Measurements from ENCODE around the gene CHADL.
"Not testable (repeated sequence)": the region's sequence is repeated elsewhere in the genome, so short reads cannot be mapped to it uniquely, and the experiment has no call there.

Gene CHADL

DNA sequence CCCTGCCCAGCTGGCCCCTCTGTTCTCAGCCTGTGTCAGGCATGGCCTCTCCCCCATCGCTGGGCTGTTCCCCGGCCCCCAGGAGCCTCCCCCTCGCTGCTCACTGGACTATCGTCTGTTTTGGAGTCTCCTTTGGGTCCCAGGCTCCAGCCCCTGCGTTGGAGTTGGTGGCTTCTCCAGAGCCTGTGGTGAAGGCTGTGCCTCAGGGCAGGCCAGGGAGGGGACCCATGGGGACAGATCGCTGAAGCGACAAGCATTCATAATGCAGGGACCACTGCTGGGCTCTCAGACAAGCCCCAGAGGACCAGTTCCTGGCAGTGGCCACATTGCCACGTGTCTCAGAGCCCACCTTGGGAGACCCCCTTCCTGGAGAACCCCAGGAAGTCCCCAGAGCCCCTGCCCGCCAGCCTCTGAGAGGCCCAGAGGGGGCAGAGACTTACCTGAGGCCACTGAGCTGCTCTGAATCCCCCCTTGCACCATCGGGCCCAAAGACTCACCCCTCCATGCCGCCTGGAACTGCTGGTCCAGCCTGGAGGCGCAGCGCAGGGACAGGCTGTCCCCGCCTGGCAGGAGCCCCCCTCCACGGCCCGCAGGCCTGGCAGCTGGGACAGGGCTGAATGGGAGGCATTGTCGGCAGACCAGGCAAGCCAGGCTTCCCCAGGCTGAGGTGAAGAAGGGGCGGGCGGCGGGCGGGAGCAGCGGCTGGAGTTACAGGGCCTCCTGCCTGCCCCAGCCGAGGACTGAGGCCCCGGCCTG, at the start of gene CHADL:
Gene CHADL (minus strand): TSS at position 555 of the 756 bp plus-strand sequence. CDS start 50 bp downstream, at position 505.
- no peak for DNase-seq (ENCODE audit: low read depth, low spot score)

- no peak for DNase-seq (ENCODE audit: low read depth, low spot score)
Measured at GRCh38 chr22:41289671-41290070, 48.9 kb upstream of the CHADL start.

DNA sequence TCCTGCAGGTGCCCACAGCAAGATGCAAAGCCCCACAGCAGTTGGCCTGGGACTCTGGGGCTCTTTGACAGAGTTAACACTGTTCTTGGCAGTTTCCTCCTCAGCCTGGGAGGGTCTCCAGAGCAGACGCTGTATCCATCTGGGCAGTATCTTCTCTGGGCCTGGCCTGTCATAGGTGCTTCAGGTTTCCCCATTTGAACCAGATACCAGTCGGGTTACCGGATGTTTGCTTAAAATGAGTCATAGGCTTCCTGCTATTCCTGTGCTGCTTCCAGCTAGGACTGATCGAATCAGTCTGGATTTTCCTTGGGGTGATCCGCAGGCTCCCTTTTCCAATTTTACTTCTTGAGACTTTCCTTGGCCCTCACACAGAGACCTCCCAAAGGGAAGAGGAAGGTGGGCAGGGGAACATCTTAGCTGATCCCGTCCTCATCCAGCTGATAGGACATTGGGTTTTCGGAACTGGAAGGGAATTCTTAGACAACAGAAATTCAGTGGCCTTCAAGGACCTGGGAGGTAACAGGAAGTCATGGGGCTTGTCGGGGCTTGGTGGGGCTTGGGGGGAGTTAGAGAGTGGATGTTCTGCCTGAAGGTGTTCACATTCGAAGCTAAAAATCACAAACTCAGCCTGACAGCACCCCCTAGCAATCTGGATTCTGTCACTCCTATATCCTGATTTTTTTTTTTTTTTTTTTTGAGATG, 47.7 kb upstream of the CHADL start:
- DNase-seq (ENCODE audit: low read depth, low spot score) = no peak

GRCh38 chr22:41286639-41287091, 45.9 kb upstream of the CHADL start:
- DNase-seq (ENCODE audit: low read depth, low spot score) = no peak

- peak; percentile 97 for DNase-seq (ENCODE audit: low read depth, low spot score)
Measured at GRCh38 chr22:41285820-41286638, 45.3 kb upstream of the CHADL start, which contains the start of gene RANGAP1. Gene RANGAP1 (minus strand): TSS chr22:41286187. CDS start chr22:41281044, 5,143 bp downstream.

- no peak for DNase-seq (ENCODE audit: low read depth, low spot score)
Measured at GRCh38 chr22:41285441-41285819, 44.7 kb upstream of the CHADL start.

DNA sequence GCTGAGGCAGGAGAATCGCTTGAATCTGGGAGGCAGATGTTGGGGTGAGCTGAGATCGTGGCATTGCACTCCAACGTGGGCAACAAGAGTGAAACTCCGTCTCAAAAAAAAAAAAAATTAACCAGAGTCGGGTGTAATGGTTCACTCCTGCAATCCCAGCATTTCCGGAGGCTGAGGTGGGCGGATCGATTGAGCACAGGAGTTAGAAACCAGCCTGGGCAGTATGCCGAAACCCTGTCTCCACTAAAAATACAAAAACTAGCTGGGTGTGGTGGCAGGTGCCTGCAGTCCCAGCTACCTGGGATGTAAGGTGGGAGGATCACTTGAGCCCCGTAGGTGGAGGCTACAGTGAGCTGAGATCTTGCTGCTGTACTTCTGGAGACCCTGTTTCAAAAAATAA, 43.7 kb upstream of the CHADL start:
- no peak for DNase-seq (ENCODE audit: low read depth, low spot score)

DNA sequence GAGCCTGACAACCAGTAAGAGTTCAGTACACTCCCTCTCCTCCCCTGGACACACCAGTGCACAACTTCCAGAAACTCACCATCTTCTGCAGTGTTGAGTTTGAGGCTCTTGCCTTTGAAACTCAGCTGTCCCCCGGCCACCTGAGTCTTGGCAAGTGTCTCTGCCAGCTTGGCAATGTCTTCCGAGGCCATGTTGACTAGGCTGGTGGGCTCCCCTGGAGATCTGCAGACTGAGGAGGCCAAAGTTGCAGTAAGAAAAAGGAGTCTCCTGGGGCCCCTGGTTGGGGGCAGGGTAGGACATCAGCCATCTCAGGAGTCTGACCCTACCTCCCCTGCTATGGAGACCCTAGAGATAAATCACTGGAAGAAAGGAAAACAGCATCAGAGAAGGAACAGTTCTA, 40.1 kb upstream of the CHADL start:
- DNase-seq (ENCODE audit: low read depth, low spot score) = no peak

DNA sequence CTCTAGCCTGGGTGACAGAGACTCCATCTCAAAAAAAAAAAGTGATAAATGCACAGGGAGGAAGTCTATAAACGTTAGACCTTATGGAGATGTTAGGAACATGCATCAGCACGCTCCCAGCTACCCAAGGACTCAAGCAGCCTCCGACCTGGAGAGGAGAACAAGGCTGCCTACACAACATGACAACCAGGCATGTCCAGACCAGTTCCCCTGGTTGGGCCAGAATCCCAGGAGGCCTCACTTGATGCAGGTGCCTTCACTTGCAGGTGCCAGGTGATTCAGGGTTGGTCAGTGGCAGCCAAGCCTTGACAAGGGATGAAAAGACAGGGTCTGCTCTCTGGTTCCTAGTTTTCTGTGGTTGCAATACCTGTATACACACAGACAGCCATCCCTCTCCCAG, 39.3 kb upstream of the CHADL start:
- DNase-seq (ENCODE audit: low read depth, low spot score) = no peak

DNA sequence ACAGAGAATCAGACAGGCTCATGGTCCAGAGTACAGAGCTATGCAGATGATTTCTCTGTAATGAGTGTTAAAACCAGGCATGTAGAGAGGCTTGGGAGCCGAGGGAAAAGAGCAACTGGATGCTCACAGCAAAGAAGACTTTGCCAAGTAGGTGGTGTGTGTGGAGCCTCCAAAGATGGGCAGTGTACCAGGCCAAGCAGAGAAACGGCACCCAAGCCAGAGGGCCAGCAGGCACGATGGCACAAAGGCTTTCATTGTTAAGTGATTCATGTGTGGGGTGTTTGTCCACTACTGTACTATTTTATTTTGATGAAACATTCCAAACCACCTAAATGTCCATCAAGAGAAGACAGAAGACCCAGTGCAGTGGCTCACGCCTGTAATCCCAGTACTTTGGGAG, 34.1 kb upstream of the CHADL start:
- DNase-seq (ENCODE audit: low read depth, low spot score) = no peak

DNA sequence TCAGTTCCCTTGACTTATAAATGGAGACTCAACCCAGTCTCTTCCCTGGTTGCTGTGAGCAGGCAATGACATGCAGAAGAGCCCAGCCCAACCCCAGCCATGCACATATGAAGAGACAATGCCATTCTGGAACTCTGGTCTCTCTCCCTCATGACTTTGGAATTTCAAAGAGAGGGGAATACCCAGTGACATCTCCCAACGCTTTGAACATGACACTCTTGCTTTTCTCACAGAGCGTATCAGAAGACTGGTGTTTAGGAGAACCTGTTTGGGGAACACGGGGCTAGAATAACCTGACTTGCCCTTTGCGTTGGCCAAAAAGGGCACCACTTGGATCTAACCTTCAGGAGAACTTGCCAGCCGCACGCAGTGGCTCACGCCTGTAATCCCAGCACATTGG, 32.4 kb upstream of the CHADL start:
- DNase-seq (ENCODE audit: low read depth, low spot score) = no peak

GRCh38 chr22:41271787-41272186, 31.1 kb upstream of the CHADL start:
- DNase-seq (ENCODE audit: low read depth, low spot score) = no peak

GRCh38 chr22:41267958-41268357, 27.2 kb upstream of the CHADL start:
- DNase-seq (ENCODE audit: low read depth, low spot score) = no peak

DNA sequence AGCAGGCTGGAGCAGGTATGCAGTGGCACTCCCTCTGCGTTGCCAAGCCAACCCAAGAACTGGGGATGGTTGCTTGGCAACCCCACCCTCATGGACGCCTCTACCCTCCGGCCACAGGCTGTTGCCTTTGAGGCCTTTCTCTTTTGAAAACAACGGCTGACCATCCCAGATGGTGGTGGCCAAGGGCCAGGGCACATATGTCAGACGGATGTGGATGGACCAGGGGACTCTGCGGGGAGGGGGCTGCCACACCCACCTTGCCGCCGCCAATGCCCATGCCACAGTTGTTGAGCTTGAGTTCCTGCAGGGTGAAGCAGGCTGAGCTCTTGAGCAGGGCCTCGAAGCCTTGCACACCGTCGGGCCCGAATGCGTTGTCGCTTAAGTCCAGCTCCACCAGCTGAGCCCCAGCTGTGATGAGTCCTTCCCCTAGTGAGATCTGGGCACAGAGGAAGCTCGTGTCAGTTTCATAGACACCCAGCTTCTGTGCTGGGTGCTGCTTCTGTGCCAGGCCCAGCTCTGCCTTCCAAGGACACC, 23.7 kb upstream of the CHADL start:
- no peak for DNase-seq (ENCODE audit: low read depth, low spot score)

- no peak for DNase-seq (ENCODE audit: low read depth, low spot score)
Measured at GRCh38 chr22:41263704-41264103, 23.0 kb upstream of the CHADL start.

DNA sequence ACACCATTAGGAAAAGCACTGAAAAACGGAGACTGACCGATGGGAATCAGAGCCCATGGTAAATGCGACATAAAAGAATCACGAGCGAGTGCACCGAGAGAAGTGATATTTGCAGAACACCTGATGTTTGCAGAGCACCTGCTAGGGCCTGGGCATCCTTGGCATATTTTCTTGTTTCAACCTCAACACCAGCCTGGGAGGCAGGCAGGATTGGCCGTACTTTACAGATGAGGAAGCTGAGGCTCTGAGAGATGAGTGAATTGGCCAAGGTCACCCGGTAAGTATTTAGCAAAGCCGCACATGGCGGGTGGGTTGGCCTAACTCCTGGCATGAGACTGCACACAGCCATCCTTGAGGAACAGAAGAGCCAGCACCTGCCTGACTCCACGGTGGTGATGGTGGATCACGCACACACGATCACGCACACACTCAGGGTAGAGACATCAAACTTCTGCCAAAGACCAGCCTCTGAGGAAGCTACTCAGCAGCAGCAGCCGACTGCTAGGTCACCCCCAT, 21.6 kb upstream of the CHADL start:
- DNase-seq (ENCODE audit: low read depth, low spot score) = no peak

DNA sequence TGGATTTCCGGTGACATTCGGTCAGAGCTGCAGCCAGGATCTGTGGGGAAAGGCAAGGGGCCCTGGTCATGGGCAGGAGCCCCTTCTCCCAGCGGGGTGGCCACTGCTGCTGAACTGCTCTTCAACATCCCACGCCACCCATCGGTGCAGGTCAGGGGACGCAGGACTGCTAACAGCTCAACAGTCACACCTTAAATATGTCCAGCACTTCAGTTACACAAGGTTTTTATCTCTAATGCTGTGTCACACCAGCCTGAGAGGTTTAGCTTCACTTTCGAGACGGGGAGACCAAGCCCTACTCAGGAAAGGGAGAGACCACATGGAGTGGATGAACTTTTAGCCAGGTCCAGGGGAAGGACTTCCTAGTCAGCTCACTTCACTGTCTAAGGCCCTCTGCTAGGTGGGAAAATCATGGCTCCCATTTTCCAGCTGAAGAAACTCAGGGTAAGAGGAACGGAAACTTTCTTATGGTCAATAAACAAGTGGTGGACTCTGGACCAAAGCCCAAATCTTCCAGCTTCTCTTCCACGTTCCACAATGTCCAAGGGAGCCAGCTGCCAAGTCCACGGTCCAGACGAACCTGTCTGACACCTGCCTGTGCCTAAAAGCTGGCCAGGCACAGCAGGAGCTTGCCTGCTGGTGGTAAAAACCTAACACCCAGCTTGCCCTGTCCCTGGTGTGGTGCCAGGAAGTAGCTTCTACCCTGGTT, 21.0 kb upstream of the CHADL start:
- no peak for DNase-seq (ENCODE audit: low read depth, low spot score)

- no peak for DNase-seq (ENCODE audit: low read depth, low spot score)
Measured at GRCh38 chr22:41260871-41261270, 20.1 kb upstream of the CHADL start.

- not testable (repeated sequence) for DNase-seq (ENCODE audit: low read depth, low spot score)
Measured at GRCh38 chr22:41259756-41260155, 19.0 kb upstream of the CHADL start.

- DNase-seq (ENCODE audit: low read depth, low spot score) = no peak
Measured at GRCh38 chr22:41257696-41258095, 17.0 kb upstream of the CHADL start.
